ENCODE measurements around the gene OR10G4. TPM values are rescaled to one million over a fixed set of nuclear protein-coding genes. Genes with fewer than 3 reads are reported as not detected.

Gene OR10G4
- total and polyA plus RNA-seq, 4 donors: not detected

DNA sequence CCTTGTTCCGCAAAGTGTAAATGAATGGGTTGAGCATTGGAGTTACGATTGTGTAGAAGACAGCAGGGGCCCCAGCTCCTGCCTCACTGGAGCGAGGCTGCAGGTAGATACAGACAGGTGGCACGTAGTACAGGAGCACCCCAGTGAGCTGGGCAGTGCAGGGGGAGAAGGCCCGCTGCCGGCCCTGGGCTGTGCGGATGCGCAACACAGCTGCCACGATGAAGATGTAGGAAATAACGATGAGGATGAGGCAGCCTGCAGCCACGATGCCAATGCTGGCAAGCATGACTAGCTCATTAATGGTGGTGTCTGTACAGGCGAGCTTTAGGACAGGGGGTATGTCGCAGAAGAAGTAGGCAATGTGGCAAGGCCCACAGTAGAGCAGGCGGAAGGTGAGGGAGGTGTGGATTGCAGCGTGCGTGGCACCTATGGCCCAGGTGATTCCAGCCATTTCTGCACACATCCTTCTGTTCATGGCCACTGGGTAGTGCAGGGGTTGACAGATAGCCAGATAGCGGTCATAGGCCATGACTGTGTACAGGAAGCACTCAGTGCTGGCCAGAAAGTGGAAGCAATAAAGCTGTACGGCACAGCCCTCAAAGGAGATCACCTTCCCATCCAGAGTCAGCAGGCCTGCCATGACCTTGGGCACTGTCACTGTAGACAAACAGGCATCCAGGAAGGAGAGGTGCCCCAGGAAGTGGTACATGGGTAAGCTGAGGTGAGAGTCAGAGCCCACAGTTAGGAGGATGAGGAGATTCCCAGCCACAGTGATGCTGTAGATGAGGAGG lies 35.8 kb upstream of the OR10G4 start:
- no peak overlapping the region for H3K4me3 ChIP-seq (ENCODE audit: low read depth in 1 of 3, low read length in 3 of 3)
- no peak for DNase-seq (ENCODE audit: low spot score)
- no peaks in the 10 kb centered on the region for H3K9me3 ChIP-seq (ENCODE audit: control insufficient read depth in 4 of 4, low read length in 3 of 4)
- H3K27ac ChIP-seq (ENCODE audit: low read depth in 1 of 2, low read length in 2 of 2): no peak overlapping the region
- H3K36me3 ChIP-seq (ENCODE audit: control insufficient read depth in 4 of 4, insufficient read depth in 3 of 4, low read depth in 1 of 4, low read length in 3 of 4): no peaks in the 10 kb centered on the region
- WGBS: 86% methylated on average over 18 of the region's 18 CpGs
- H3K27me3 ChIP-seq (ENCODE audit: control insufficient read depth in 4 of 4, insufficient read depth in 4 of 4, low read length in 3 of 4): no peaks in the 10 kb centered on the region
- no peaks in the 10 kb centered on the region for H3K4me1 ChIP-seq (ENCODE audit: control insufficient read depth in 4 of 4, insufficient read depth in 4 of 4, low read length in 3 of 4)
- H3K9ac ChIP-seq (ENCODE audit: low read depth in 1 of 2, low read length in 2 of 2): no peak overlapping the region
- TF ChIP-seq EGR1 (IDR thresholded peaks at IDR 0.05; ENCODE audit: low read depth in 2 of 2) (no peak), SP1 (IDR thresholded peaks at IDR 0.05) (no peak), HNF4A (conservative IDR thresholded peaks at IDR 0.05) (no peak), RAD21 (IDR thresholded peaks at IDR 0.05) (no peak), FOXA2 (IDR thresholded peaks at IDR 0.05) (no peak), YY1 (IDR thresholded peaks at IDR 0.05) (no peak)
- TF ChIP-seq, protein P1, sequence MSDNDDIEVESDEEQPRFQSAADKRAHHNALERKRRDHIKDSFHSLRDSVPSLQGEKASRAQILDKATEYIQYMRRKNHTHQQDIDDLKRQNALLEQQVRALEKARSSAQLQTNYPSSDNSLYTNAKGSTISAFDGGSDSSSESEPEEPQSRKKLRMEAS (IDR thresholded peaks at IDR 0.05): no peak
- TF ChIP-seq, protein P2, sequence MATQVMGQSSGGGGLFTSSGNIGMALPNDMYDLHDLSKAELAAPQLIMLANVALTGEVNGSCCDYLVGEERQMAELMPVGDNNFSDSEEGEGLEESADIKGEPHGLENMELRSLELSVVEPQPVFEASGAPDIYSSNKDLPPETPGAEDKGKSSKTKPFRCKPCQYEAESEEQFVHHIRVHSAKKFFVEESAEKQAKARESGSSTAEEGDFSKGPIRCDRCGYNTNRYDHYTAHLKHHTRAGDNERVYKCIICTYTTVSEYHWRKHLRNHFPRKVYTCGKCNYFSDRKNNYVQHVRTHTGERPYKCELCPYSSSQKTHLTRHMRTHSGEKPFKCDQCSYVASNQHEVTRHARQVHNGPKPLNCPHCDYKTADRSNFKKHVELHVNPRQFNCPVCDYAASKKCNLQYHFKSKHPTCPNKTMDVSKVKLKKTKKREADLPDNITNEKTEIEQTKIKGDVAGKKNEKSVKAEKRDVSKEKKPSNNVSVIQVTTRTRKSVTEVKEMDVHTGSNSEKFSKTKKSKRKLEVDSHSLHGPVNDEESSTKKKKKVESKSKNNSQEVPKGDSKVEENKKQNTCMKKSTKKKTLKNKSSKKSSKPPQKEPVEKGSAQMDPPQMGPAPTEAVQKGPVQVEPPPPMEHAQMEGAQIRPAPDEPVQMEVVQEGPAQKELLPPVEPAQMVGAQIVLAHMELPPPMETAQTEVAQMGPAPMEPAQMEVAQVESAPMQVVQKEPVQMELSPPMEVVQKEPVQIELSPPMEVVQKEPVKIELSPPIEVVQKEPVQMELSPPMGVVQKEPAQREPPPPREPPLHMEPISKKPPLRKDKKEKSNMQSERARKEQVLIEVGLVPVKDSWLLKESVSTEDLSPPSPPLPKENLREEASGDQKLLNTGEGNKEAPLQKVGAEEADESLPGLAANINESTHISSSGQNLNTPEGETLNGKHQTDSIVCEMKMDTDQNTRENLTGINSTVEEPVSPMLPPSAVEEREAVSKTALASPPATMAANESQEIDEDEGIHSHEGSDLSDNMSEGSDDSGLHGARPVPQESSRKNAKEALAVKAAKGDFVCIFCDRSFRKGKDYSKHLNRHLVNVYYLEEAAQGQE (IDR thresholded peaks at IDR 0.05): no peak
- TF ChIP-seq, protein P3, sequence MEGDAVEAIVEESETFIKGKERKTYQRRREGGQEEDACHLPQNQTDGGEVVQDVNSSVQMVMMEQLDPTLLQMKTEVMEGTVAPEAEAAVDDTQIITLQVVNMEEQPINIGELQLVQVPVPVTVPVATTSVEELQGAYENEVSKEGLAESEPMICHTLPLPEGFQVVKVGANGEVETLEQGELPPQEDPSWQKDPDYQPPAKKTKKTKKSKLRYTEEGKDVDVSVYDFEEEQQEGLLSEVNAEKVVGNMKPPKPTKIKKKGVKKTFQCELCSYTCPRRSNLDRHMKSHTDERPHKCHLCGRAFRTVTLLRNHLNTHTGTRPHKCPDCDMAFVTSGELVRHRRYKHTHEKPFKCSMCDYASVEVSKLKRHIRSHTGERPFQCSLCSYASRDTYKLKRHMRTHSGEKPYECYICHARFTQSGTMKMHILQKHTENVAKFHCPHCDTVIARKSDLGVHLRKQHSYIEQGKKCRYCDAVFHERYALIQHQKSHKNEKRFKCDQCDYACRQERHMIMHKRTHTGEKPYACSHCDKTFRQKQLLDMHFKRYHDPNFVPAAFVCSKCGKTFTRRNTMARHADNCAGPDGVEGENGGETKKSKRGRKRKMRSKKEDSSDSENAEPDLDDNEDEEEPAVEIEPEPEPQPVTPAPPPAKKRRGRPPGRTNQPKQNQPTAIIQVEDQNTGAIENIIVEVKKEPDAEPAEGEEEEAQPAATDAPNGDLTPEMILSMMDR (IDR thresholded peaks at IDR 0.05; ENCODE audit: low read depth, low read length, missing input control): no peak
- TF ChIP-seq, protein P4, sequence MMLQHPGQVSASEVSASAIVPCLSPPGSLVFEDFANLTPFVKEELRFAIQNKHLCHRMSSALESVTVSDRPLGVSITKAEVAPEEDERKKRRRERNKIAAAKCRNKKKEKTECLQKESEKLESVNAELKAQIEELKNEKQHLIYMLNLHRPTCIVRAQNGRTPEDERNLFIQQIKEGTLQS (IDR thresholded peaks at IDR 0.05): no peak

DNA sequence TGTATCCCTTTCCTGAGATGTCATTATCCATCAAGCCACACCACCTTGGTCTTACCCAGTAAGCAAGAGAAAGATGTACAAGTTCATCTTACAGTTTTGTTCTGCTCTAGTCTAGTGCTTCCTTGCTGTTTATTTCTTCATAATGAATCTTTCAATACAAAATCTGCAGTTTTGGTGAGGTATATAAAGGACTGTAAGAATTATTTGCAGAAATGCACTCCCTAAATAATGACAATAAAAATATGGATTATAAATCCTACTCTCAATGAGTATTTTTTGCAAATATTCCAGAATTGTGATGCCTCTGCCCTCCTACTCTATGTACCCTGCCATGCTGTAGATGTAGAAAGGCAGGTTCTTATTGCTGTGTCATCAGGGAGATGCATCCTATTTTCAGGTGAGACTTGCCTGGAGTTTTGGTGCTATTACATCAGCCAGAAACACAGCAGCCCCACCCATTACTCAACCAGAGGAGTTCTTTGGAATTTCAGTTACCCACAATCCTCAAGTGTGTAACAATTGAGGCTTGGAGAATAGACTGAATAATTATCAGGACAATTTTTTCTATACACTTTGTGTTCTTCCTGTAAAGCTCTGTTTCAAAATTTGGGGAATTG lies 35.0 kb upstream of the OR10G4 start, which contains the start of gene OR10S1:
OR10S1 (minus strand) TSS at position 51 of the 617 bp plus-strand sequence. CDS start 117 bp downstream, outside the sequence.
- H3K4me1 ChIP-seq (ENCODE audit: control insufficient read depth in 4 of 4, insufficient read depth in 4 of 4, low read length in 3 of 4): no peaks in the 10 kb centered on the region
- no peak for DNase-seq (ENCODE audit: low spot score)
- H3K9ac ChIP-seq (ENCODE audit: low read depth in 1 of 2, low read length in 2 of 2): no peak within 1 kb of the TSS
- H3K36me3 ChIP-seq (ENCODE audit: control insufficient read depth in 4 of 4, insufficient read depth in 3 of 4, low read depth in 1 of 4, low read length in 3 of 4): no peaks in the 10 kb centered on the region
- no peaks in the 10 kb centered on the region for H3K27me3 ChIP-seq (ENCODE audit: control insufficient read depth in 4 of 4, insufficient read depth in 4 of 4, low read length in 3 of 4)
- no peaks in the 10 kb centered on the region for H3K9me3 ChIP-seq (ENCODE audit: control insufficient read depth in 4 of 4, low read length in 3 of 4)
- no peak within 1 kb of the TSS for H3K4me3 ChIP-seq (ENCODE audit: low read depth in 1 of 3, low read length in 3 of 3)
- no peak within 1 kb of the TSS for H3K27ac ChIP-seq (ENCODE audit: low read depth in 1 of 2, low read length in 2 of 2)
- TF ChIP-seq, protein P5, sequence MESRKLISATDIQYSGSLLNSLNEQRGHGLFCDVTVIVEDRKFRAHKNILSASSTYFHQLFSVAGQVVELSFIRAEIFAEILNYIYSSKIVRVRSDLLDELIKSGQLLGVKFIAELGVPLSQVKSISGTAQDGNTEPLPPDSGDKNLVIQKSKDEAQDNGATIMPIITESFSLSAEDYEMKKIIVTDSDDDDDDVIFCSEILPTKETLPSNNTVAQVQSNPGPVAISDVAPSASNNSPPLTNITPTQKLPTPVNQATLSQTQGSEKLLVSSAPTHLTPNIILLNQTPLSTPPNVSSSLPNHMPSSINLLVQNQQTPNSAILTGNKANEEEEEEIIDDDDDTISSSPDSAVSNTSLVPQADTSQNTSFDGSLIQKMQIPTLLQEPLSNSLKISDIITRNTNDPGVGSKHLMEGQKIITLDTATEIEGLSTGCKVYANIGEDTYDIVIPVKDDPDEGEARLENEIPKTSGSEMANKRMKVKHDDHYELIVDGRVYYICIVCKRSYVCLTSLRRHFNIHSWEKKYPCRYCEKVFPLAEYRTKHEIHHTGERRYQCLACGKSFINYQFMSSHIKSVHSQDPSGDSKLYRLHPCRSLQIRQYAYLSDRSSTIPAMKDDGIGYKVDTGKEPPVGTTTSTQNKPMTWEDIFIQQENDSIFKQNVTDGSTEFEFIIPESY (IDR thresholded peaks at IDR 0.05): no peak
- TF ChIP-seq, protein P3 (IDR thresholded peaks at IDR 0.05; ENCODE audit: low read depth, low read length, missing input control): no peak
- TF ChIP-seq RAD21 (IDR thresholded peaks at IDR 0.05) (no peak), NR2F2 (IDR thresholded peaks at IDR 0.05) (no peak), FOXA2 (IDR thresholded peaks at IDR 0.05) (no peak), YY1 (IDR thresholded peaks at IDR 0.05) (no peak), HNF4G (IDR thresholded peaks at IDR 0.05) (no peak), HNF4A (conservative IDR thresholded peaks at IDR 0.05) (no peak), TAF1 (conservative IDR thresholded peaks at IDR 0.05) (no peak), GABPA (IDR thresholded peaks at IDR 0.05 in 1 of 2, conservative IDR thresholded peaks at IDR 0.05 in 1 of 2) (no peak), RXRA (IDR thresholded peaks at IDR 0.05) (no peak), SP1 (IDR thresholded peaks at IDR 0.05) (no peak)
- TF ChIP-seq, protein P1 (IDR thresholded peaks at IDR 0.05): no peak
- TF ChIP-seq, protein P4 (IDR thresholded peaks at IDR 0.05): no peak
